ENCODE measurements around the gene ASPN. TPM values are rescaled to one million over a fixed set of nuclear protein-coding genes. Genes with fewer than 3 reads are reported as not detected.

Gene ASPN
- polyA plus RNA-seq, 1 experiment = 1.1 TPM

DNA sequence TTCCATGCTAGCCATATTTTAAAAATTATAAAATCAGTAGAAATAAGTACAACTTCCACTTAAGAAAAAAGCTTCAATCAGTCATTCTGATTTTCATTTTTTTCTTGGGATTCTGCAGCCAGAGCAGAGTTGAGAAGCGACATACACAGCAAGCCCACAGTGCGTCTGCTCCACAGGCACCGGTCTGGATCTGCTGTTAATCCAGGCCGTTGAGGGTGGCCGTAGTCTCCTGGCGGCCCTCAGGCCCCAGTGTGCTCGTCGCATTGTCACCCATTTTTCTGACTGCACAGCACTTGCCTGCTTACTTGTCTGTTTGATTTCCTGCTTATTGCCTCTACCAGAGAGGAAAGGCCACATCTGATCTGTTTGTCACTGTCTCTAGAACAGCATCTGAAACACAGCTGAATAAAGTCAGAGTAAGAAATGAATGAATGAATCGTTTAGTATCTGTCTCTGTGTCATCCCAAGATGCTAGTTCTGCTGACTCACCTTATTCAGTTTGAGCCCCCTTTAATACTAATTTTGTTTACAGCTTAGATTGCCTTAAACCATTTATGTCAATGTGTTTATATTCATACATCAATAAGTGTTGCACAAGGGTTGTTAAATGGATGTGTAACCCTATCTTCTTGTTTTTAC, 11.6 kb upstream of the ASPN start:
- Histone ChIP-seq H3K4me3 (ENCODE audit: low read depth, low read length) (no peak overlapping the region), H3K27me3 (ENCODE audit: control insufficient read depth, insufficient read depth, low read length) (no peaks in the 10 kb centered on the region), H3K9me3 (ENCODE audit: control insufficient read depth, insufficient read depth, low read length) (no peaks in the 10 kb centered on the region), H3K27ac (ENCODE audit: low read depth, low read length) (no peak overlapping the region)
- POLR2A ChIA-PET = no interaction called here
- TF ChIP-seq, protein P1, sequence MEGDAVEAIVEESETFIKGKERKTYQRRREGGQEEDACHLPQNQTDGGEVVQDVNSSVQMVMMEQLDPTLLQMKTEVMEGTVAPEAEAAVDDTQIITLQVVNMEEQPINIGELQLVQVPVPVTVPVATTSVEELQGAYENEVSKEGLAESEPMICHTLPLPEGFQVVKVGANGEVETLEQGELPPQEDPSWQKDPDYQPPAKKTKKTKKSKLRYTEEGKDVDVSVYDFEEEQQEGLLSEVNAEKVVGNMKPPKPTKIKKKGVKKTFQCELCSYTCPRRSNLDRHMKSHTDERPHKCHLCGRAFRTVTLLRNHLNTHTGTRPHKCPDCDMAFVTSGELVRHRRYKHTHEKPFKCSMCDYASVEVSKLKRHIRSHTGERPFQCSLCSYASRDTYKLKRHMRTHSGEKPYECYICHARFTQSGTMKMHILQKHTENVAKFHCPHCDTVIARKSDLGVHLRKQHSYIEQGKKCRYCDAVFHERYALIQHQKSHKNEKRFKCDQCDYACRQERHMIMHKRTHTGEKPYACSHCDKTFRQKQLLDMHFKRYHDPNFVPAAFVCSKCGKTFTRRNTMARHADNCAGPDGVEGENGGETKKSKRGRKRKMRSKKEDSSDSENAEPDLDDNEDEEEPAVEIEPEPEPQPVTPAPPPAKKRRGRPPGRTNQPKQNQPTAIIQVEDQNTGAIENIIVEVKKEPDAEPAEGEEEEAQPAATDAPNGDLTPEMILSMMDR (IDR thresholded peaks at IDR 0.05; ENCODE audit: low read depth, low read length) = no peak
- CTCF ChIA-PET = interaction anchor here (1.1 kb wide), 1 partner anchor 9 kb away, joined by 3 read pairs; no protein-coding TSS in a partner anchor
- no peak for DNase-seq (ENCODE audit: low read depth, low spot score)

DNA sequence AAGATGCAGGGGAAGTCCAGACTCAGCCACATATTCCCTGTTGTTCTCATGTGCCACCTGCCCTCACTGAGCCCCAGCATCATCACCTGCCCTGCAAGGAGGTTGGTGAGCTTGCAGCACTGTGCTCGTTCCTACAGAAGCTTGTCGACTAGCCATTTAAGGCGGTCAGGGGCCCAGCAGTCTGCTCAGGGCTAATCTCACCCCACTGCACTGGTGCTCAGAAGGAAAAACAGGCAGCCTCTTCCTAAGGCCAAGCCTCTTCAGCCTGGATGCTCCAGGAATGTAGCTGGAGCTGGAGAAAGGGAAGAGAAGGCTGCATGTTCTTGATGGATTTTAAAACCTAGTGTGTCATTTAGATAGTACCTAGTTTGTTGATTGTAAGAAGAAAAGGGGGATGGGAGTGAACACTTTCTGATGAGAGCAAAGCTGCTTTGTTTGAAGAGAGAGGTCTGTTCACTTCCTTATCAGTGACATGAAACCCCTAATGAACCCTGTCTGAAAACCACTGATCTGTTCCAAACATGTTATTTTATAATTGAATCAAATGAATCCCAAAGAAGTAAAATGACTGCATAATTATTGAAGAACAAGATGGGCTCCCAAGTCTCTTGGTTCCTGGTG, 10.6 kb upstream of the ASPN start:
- Histone ChIP-seq H3K9me3 (ENCODE audit: control insufficient read depth, insufficient read depth, low read length) (no peaks in the 10 kb centered on the region), H3K27ac (ENCODE audit: low read depth, low read length) (no peak overlapping the region), H3K27me3 (ENCODE audit: control insufficient read depth, insufficient read depth, low read length) (no peaks in the 10 kb centered on the region), H3K4me3 (ENCODE audit: low read depth, low read length) (no peak overlapping the region)
- TF ChIP-seq, protein P1 (IDR thresholded peaks at IDR 0.05; ENCODE audit: low read depth, low read length) = no peak
- POLR2A ChIA-PET = no interaction called here
- CTCF ChIA-PET = no interaction called here
- DNase-seq (ENCODE audit: low read depth, low spot score) = no peak

DNA sequence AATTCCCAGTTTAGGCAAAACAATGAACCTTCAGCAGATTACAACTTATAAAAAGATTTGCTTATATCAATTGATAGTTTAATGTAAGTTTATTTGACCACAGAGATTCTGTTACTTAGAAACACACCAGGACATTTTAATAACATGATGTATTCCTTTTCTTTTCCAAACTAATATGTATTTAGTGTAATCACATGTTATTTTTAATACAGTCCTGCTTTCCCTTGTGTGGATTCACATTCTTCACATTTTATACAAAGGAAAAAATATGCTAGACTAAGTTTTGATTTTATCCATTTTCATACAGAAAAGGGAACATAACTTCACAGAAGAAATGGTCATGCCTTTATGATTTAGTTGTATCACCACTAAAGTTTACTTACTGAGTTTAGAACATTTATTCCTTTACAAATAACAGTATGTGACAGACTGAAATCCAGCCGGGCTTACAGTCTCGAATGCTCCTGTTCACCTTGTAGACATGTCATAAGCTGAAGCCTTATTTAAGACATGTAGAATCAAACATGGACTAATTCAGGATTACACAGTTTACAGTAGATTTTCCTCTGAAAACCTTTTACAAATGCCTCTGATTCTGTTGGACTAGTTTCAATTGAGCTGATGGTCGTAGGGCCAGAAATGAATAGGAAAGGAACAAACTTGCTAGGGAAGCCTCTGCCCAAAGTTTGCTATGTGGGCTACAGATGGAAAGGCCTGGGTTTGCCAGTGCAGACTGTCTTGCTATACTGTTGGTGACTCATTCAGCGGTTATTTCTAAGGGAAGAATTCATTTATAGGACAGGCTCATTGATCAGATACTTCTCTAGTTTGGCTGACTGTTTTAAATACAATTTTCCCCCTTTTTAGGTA, 6.6 kb upstream of the ASPN start:
- TF ChIP-seq, protein P1 (IDR thresholded peaks at IDR 0.05; ENCODE audit: low read depth, low read length) = no peak
- Histone ChIP-seq H3K27ac (ENCODE audit: low read depth, low read length) (no peak overlapping the region), H3K4me3 (ENCODE audit: low read depth, low read length) (no peak overlapping the region), H3K9me3 (ENCODE audit: control insufficient read depth, insufficient read depth, low read length) (no peaks in the 10 kb centered on the region), H3K27me3 (ENCODE audit: control insufficient read depth, insufficient read depth, low read length) (no peaks in the 10 kb centered on the region)
- CTCF ChIA-PET = no interaction called here
- POLR2A ChIA-PET = no interaction called here
- DNase-seq (ENCODE audit: low read depth, low spot score) = no peak

DNA sequence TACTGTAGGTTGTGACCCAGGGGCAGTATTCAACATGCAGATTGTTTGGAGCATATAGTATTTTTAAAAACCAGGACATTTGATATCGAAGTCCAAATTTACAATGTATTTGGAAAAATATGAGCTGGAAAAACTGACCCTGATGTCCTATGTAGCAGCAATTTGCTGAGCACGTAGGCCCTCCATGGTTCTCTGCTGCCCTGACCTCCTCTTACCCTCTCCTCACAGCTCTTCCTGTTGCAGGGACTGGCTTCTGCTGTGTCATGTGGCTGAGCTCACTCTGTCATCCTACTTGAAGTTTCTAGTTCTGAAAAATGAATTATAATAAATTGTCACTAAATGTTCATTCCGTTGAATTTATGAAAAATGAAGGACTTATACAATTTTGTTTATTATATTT, 4.1 kb upstream of the ASPN start:
- H3K4me3 ChIP-seq (ENCODE audit: low read depth, low read length) = no peak overlapping the region
- no peak for DNase-seq (ENCODE audit: low read depth, low spot score)
- no peaks in the 10 kb centered on the region for H3K27me3 ChIP-seq (ENCODE audit: control insufficient read depth, insufficient read depth, low read length)
- no peak overlapping the region for H3K27ac ChIP-seq (ENCODE audit: low read depth, low read length)
- ChIA-PET POLR2A (no interaction called here), CTCF (interaction anchor here (0.7 kb wide), 2 partner anchors 13 to 123 kb away, joined by 3 to 4 read pairs; no protein-coding TSS in a partner anchor)
- no peaks in the 10 kb centered on the region for H3K9me3 ChIP-seq (ENCODE audit: control insufficient read depth, insufficient read depth, low read length)
- TF ChIP-seq, protein P1 (IDR thresholded peaks at IDR 0.05; ENCODE audit: low read depth, low read length) = no peak

DNA sequence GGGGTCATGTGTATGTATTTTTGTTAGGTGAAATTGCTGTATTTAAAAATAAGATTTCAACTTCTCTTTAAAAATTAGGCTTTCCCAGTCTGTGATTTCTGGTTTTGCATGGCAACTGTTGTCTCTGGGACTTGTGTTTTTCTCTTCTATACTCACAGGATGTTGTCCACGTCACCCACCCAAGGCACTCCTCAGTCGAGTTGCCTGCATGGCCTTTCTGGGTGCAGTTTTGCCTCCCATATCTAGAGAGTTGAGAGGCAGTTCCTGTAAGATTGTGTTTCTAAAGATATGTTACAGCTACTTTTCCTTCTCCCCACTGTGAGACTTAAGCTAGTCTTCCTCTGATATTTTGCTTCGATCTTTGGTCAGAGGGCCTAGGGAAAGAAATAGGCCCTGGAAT, 2.3 kb upstream of the ASPN start:
- TF ChIP-seq, protein P1 (IDR thresholded peaks at IDR 0.05; ENCODE audit: low read depth, low read length) = no peak
- no peak overlapping the region for H3K4me3 ChIP-seq (ENCODE audit: low read depth, low read length)
- no peak for DNase-seq (ENCODE audit: low read depth, low spot score)
- ChIA-PET POLR2A (no interaction called here), CTCF (no interaction called here)
- no peaks in the 10 kb centered on the region for H3K27me3 ChIP-seq (ENCODE audit: control insufficient read depth, insufficient read depth, low read length)
- no peaks in the 10 kb centered on the region for H3K9me3 ChIP-seq (ENCODE audit: control insufficient read depth, insufficient read depth, low read length)
- no peak overlapping the region for H3K27ac ChIP-seq (ENCODE audit: low read depth, low read length)

Measured in AG04450 (cell line).